HepG2 (cell line): ENCODE results near the gene DPH2. TPM values are rescaled to one million over a fixed set of nuclear protein-coding genes. Genes with fewer than 3 reads are reported as not detected.
A peak's percentile ranks its signal among the peaks of the same experiment; 100 is the strongest.

Experiments
- ATF2 ChIP-seq: sonication (generic); formaldehyde crosslinking; IDR thresholded peaks from 2 replicates; pipeline ENCODE4 v1.4.0; 2020; ENCODE audit warnings: missing genetic modification reagents
- ATM ChIP-seq: fragments of 450-650 bp; IDR thresholded peaks from 2 replicates; pipeline ENCODE4 v1.7.1; 2017; ENCODE audit warnings: mild to moderate bottlenecking, borderline replicate concordance
- BRCA1 ChIP-seq: sonication (generic); formaldehyde crosslinking; IDR thresholded peaks from 2 replicates; pipeline ENCODE4 v1.4.0; 2020; ENCODE audit warnings: missing genetic modification reagents
- DBP ChIP-seq: sonication (generic); formaldehyde crosslinking; IDR thresholded peaks from 2 replicates; pipeline ENCODE4 v1.4.0; 2020; ENCODE audit warnings: missing genetic modification reagents; ENCODE audit errors: not compliant biosample characterization
- DNMT3B ChIP-seq: conservative IDR thresholded peaks from 2 replicates; pipeline ENCODE4 v1.6.1; 2016; ENCODE audit warnings: missing biosample characterization, control low read depth
- HDAC1 ChIP-seq: sonication (generic); formaldehyde crosslinking; IDR thresholded peaks from 2 replicates; pipeline ENCODE4 v1.5.1; 2020; ENCODE audit warnings: mild to moderate bottlenecking, missing genetic modification reagents
- HOMEZ ChIP-seq: IDR thresholded peaks from 2 replicates; pipeline ENCODE4 v1.6.1; 2016; ENCODE audit warnings: low read depth
- KDM3A ChIP-seq: IDR thresholded peaks from 2 replicates; pipeline ENCODE4 v1.6.1; 2018; ENCODE audit warnings: low read depth, missing compliant biosample characterization
- MXD3 ChIP-seq: IDR thresholded peaks from 2 replicates; pipeline ENCODE4 v1.6.1; 2016; ENCODE audit warnings: mild to moderate bottlenecking, missing biosample characterization, missing genetic modification reagents
- NFE2 ChIP-seq: sonication (generic); formaldehyde crosslinking; IDR thresholded peaks from 2 replicates; pipeline ENCODE4 v1.4.0; 2020; ENCODE audit warnings: missing genetic modification reagents
- RBAK ChIP-seq: sonication (generic); formaldehyde crosslinking; IDR thresholded peaks from 2 replicates; pipeline ENCODE4 v1.5.1; 2020; ENCODE audit warnings: mild to moderate bottlenecking, missing genetic modification reagents
- SALL1 ChIP-seq: sonication (generic); formaldehyde crosslinking; IDR thresholded peaks from 2 replicates; pipeline ENCODE4 v1.8.0; 2022; ENCODE audit warnings: mild to moderate bottlenecking, missing genetic modification reagents
- SALL2 ChIP-seq: sonication (generic); formaldehyde crosslinking; IDR thresholded peaks from 2 replicates; pipeline ENCODE4 v1.8.1; 2023; ENCODE audit warnings: mild to moderate bottlenecking, missing genetic modification reagents, inconsistent platforms
- SYNCRIP ChIP-seq: fragments of 200-400 bp; formaldehyde crosslinking; IDR thresholded peaks from 2 replicates; pipeline ENCODE4 v1.6.1; 2018; ENCODE audit warnings: mild to moderate bottlenecking, low read depth, low read length; ENCODE audit not compliant: insufficient read depth
- ZNF101 ChIP-seq: sonication (generic); formaldehyde crosslinking; IDR thresholded peaks from 2 replicates; pipeline ENCODE4 v1.4.0; 2020; ENCODE audit warnings: mild to moderate bottlenecking, low read depth, missing genetic modification reagents, borderline replicate concordance
- ZNF20 ChIP-seq: sonication (generic); formaldehyde crosslinking; IDR thresholded peaks from 2 replicates; pipeline ENCODE4 v1.4.0; 2020; ENCODE audit warnings: mild to moderate bottlenecking, moderate library complexity, missing genetic modification reagents
- ZNF276 ChIP-seq: sonication (generic); formaldehyde crosslinking; IDR thresholded peaks from 2 replicates; pipeline ENCODE4 v1.4.0; 2020; ENCODE audit warnings: mild to moderate bottlenecking, low read depth, missing genetic modification reagents
- ZNF30 ChIP-seq: sonication (generic); formaldehyde crosslinking; IDR thresholded peaks from 2 replicates; pipeline ENCODE4 v1.5.0; 2020; ENCODE audit warnings: mild to moderate bottlenecking, missing genetic modification reagents
- ZNF629 ChIP-seq: sonication (generic); formaldehyde crosslinking; conservative IDR thresholded peaks from 2 replicates; pipeline ENCODE4 v1.5.0; 2020; ENCODE audit warnings: missing genetic modification reagents
- ZSCAN22 ChIP-seq: sonication (generic); formaldehyde crosslinking; IDR thresholded peaks from 2 replicates; pipeline ENCODE4 v1.4.0; 2020; ENCODE audit warnings: mild to moderate bottlenecking, missing genetic modification reagents
- polyA plus RNA-seq, 8 experiments: library from polyadenylated mRNA; depleted of rRNA in 3 of 8; stranded (reverse) in 7 of 8; unstranded in 1 of 8; fragments of >200 nt; fragmentation: Illumina TruSeq in 4 of 8; extraction: Trizol in 4 of 8; gene quantifications; 2 replicates each; pipeline versions ENCODE4 v1.2.1 to v1.2.3, GENCODE V29; 2011 to 2016; ENCODE audit warnings: low read depth in 4 of 8, missing spikeins in 1 of 8, mixed read lengths in 1 of 8; ENCODE audit not compliant: insufficient read depth in 1 of 8
- total RNA-seq, 5 experiments: library from RNA; depleted of rRNA; stranded (reverse); fragments of >200 nt; fragmentation: Illumina TruSeq; extraction: Trizol; gene quantifications; 2 replicates each; pipeline ENCODE4 v1.2.3, GENCODE V29; 2016; ENCODE audit warnings: low read depth in 1 of 5
- TF ChIP-seq, protein P1 (sequence below): sonication (generic); formaldehyde crosslinking; IDR thresholded peaks from 2 replicates; pipeline ENCODE4 v1.5.0; 2020; ENCODE audit warnings: mild to moderate bottlenecking, missing genetic modification reagents

The DPH2 gene
- total and polyA plus RNA-seq, 2 of the 13 experiments (the other 11 are each of a cell fraction or from before 2014, with no cell fraction given) = 32.2 to 38.3 TPM

DNA sequence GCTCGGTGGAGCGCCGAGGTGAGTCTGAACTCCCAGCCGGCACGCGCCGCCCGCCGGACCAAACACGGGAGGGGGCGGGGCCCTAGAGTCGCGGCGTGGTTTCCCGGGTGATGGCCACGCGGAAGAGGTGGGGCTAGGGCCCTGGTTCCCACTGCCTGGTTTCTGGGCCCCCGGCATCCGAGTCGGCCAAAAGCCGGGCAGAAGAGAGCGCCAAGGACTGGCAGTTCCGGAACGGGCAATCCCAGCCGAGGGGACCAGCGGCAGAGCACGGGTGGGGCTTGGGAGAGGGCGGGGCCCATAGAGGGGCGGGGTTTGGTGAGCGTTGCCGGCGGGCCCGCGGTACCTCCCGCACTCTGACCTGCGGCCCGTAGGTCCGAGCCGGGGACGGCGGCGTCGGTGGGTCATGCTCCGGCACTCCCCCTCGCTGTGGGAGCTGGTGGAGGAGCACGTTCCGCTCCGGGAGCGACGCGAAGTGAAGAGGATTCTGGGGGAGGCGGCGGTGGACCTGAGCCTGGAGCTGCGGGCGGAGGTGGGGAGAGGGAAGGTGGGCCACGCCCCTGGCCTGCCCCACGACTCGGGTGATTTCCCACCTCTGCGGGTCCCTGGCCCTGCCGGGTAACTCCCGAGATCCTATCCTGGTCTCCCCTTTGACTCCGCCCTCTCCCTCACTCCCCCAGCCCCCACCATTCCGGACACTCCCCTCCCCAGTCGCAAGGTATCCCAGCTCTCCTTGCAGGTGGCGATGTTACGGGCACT is 21.8 kb downstream of the DPH2 start, which contains the start of gene CCDC24 (continued):
- no peak for TF ChIP-seq DBP (CRISPR knock-in tag)
- no peak for TF ChIP-seq ATM
- TF ChIP-seq RBAK (CRISPR knock-in tag) = no peak
- peak; percentile 80 for TF ChIP-seq HDAC1 (CRISPR knock-in tag)
- TF ChIP-seq BRCA1 (CRISPR knock-in tag) = no peak
- no peak for TF ChIP-seq NFE2 (CRISPR knock-in tag)
- no peak for TF ChIP-seq ZNF276 (CRISPR knock-in tag)
- TF ChIP-seq MXD3 (CRISPR knock-in tag) = no peak
- no peak for TF ChIP-seq HOMEZ (CRISPR knock-in tag)
- TF ChIP-seq ZNF101 = no peak
- no peak for TF ChIP-seq SYNCRIP
- TF ChIP-seq ZNF20 (CRISPR knock-in tag) = no peak
- no peak for TF ChIP-seq DNMT3B (CRISPR knock-in tag)
- TF ChIP-seq SALL1 (CRISPR knock-in tag) = peak; percentile 78; the same call in 1 of the 2 replicates
- TF ChIP-seq KDM3A (CRISPR knock-in tag) = no peak
- TF ChIP-seq, protein P1, sequence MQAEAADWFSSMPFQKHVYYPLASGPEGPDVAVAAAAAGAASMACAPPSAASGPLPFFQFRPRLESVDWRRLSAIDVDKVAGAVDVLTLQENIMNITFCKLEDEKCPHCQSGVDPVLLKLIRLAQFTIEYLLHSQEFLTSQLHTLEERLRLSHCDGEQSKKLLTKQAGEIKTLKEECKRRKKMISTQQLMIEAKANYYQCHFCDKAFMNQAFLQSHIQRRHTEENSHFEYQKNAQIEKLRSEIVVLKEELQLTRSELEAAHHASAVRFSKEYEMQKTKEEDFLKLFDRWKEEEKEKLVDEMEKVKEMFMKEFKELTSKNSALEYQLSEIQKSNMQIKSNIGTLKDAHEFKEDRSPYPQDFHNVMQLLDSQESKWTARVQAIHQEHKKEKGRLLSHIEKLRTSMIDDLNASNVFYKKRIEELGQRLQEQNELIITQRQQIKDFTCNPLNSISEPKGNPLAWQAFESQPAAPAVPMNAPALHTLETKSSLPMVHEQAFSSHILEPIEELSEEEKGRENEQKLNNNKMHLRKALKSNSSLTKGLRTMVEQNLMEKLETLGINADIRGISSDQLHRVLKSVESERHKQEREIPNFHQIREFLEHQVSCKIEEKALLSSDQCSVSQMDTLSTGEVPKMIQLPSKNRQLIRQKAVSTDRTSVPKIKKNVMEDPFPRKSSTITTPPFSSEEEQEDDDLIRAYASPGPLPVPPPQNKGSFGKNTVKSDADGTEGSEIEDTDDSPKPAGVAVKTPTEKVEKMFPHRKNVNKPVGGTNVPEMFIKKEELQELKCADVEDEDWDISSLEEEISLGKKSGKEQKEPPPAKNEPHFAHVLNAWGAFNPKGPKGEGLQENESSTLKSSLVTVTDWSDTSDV (CRISPR knock-in tag) = no peak
- TF ChIP-seq SALL2 (CRISPR knock-in tag) = 0 out of 2 replicates have a peak, but pooled peaks have one; percentile 51
- TF ChIP-seq ZNF30 = no peak
- TF ChIP-seq ZSCAN22 = peak; percentile 75; the same call in 1 of the 2 replicates
- TF ChIP-seq ATF2 (CRISPR knock-in tag) = no peak
- TF ChIP-seq ZNF629 (CRISPR knock-in tag) = no peak
